Panc1 (cell line): ENCODE measurements around the gene ZC3HAV1. TPM values are rescaled to one million over a fixed set of nuclear protein-coding genes. Genes with fewer than 3 reads are reported as not detected.

Experiments used
- ATAC-seq: fragments of 200-7000 bp; cut with Tn5 transposase; 2 replicates; pipeline ENCODE4 v1.9.1; 2020; ENCODE audit warnings: mild to moderate bottlenecking, moderate library complexity
- BruUV-seq: library from RNA; stranded (reverse); fragments of 400-500 nt; replicated peaks from 2 replicates; lab custom pipeline; 2021; lab: Mats Ljungman, UMichigan
- CTCF ChIA-PET: fragments of 300-600 bp; sonication (Branson Sonifier 250); formaldehyde crosslinking; loops from one replicate; lab custom pipeline; 2022; ENCODE audit warnings: antibody characterized with exemption; lab: Charles Lee
- POLR2A ChIA-PET: fragments of 300-600 bp; sonication (Branson Sonifier 250); formaldehyde crosslinking; loops from one replicate; lab custom pipeline; 2022; ENCODE audit warnings: antibody characterized with exemption; lab: Charles Lee
- DNase-seq: peaks from one replicate; pipeline ENCODE4 v3.0.0-alpha.2; 2010; ENCODE audit warnings: low read depth, low spot score
- H3K27ac ChIP-seq: 2 replicates; pipeline ENCODE4 v1.5.1; 2011; ENCODE audit warnings: mild to moderate bottlenecking, low read length, inconsistent platforms
- H3K27me3 ChIP-seq: fragments of 200-500 bp; sonication (Bioruptor generic); 2 replicates; pipeline ENCODE4 v1.6.0; 2014; ENCODE audit warnings: low read length, inconsistent platforms; ENCODE audit not compliant: control insufficient read depth, insufficient read depth
- H3K36me3 ChIP-seq: fragments of 200-500 bp; sonication (Bioruptor generic); 2 replicates; pipeline ENCODE4 v1.5.1; 2014; ENCODE audit warnings: inconsistent platforms, mild to moderate bottlenecking, low read length, moderate library complexity; ENCODE audit not compliant: control insufficient read depth, insufficient read depth
- H3K4me1 ChIP-seq: 2 replicates; pipeline ENCODE4 v1.5.1; 2011; ENCODE audit warnings: inconsistent platforms, mild to moderate bottlenecking, low read length, moderate library complexity; ENCODE audit not compliant: control insufficient read depth, insufficient read depth
- H3K4me3 ChIP-seq, 2 experiments: 2 replicates each; pipeline ENCODE4 v1.5.1; 2011 to 2012; ENCODE audit warnings: low read depth in 2 of 2, low read length in 2 of 2, mild to moderate bottlenecking in 2 of 2, inconsistent platforms in 1 of 2, moderate library complexity in 1 of 2
- H3K9me3 ChIP-seq: fragments of 200-500 bp; sonication (Bioruptor generic); 2 replicates; pipeline ENCODE4 v1.5.1; 2014; ENCODE audit warnings: low read depth, mild to moderate bottlenecking, inconsistent platforms, low read length, moderate library complexity; ENCODE audit not compliant: control insufficient read depth, insufficient read depth
- CTCF ChIP-seq: fragments of 450-650 bp; IDR thresholded peaks from 2 replicates; pipeline ENCODE4 v1.5.1; 2017; ENCODE audit warnings: mild to moderate bottlenecking
- POLR2AphosphoS5 ChIP-seq: IDR thresholded peaks from 2 replicates; pipeline ENCODE4 v1.6.1; 2012; ENCODE audit warnings: mild to moderate bottlenecking, low read depth, low read length, moderate library complexity
- REST ChIP-seq, 2 experiments: IDR thresholded peaks; 2 replicates each; pipeline ENCODE4 v1.6.1; 2011 to 2012; ENCODE audit warnings: low read depth in 2 of 2, control low read depth in 1 of 2, low read length in 1 of 2, mild to moderate bottlenecking in 1 of 2, moderate library complexity in 1 of 2; ENCODE audit not compliant: insufficient read depth in 1 of 2
- SIN3A ChIP-seq: IDR thresholded peaks from 2 replicates; pipeline ENCODE4 v1.6.1; 2012; ENCODE audit warnings: low read depth, mild to moderate bottlenecking, low read length, moderate library complexity, borderline replicate concordance; ENCODE audit not compliant: insufficient read depth
- TCF7L2 ChIP-seq: IDR thresholded peaks from 2 replicates; pipeline ENCODE4 v1.6.1; 2011; ENCODE audit warnings: mild to moderate bottlenecking, low read depth, low read length, inconsistent platforms
- in situ Hi-C: cut with HindIII; loops from 2 replicates; pipeline ENCODE4 v1.10.0; 2016; ENCODE audit warnings: low sequenced_read_pairs, low pct_unique_long_range_greater_than_20kb
- intact Hi-C: fragments of 100-400 bp; cut with micrococcal nuclease; formaldehyde crosslinking; loops from one replicate; pipeline ENCODE4 v1.10.0; 2022; ENCODE audit not compliant: unreplicated experiment
- total RNA-seq: library from RNA; stranded (reverse); gene quantifications from one replicate; pipeline ENCODE4 v1.2.1, GENCODE V29; 2021; ENCODE audit not compliant: unreplicated experiment

The ZC3HAV1 gene
- total RNA-seq, 1 experiment from 2014 or later = 47.1 TPM

GRCh38 chr7:139049936-139050335, 59.6 kb downstream of the ZC3HAV1 start:
- no peak overlapping the region for H3K27ac ChIP-seq
- intact Hi-C loops = no loop called here
- H3K4me3 ChIP-seq = no peak overlapping the region
- ChIA-PET CTCF (no interaction called here), POLR2A (no interaction called here)
- H3K4me1 ChIP-seq = no peaks in the 10 kb centered on the region
- TF ChIP-seq CTCF (no peak), SIN3A (no peak), POLR2AphosphoS5 (no peak), TCF7L2 (no peak), REST (IDR thresholded peaks at IDR 0.05; ENCODE audit: insufficient read depth in 1 of 2, low read depth in 2 of 2, low read length in 1 of 2) (no peak)
- in situ Hi-C loops = no loop called here
- H3K9me3 ChIP-seq = no peaks in the 10 kb centered on the region
- BruUV-seq = no TSS peak
- peaks cover 10% of the 10 kb centered on the region for H3K36me3 ChIP-seq
- H3K27me3 ChIP-seq = no peaks in the 10 kb centered on the region
- ATAC-seq (no peak), DNase-seq (no peak)

GRCh38 chr7:139049111-139049510, 60.4 kb downstream of the ZC3HAV1 start:
- H3K36me3 ChIP-seq = peaks cover 10% of the 10 kb centered on the region
- DNase-seq = no peak
- no peak for ATAC-seq
- ChIA-PET POLR2A (interaction anchor here (0.7 kb wide), 1 partner anchor 39 kb away, joined by 3 read pairs; no protein-coding TSS in a partner anchor), CTCF (no interaction called here)
- in situ Hi-C loops (no loop called here), intact Hi-C loops (no loop called here)
- TF ChIP-seq POLR2AphosphoS5 = no peak
- no peak for TF ChIP-seq CTCF
- no peak for TF ChIP-seq SIN3A
- TF ChIP-seq TCF7L2 = no peak
- TF ChIP-seq REST (IDR thresholded peaks at IDR 0.05; ENCODE audit: insufficient read depth in 1 of 2, low read depth in 2 of 2, low read length in 1 of 2) = no peak
- no peaks in the 10 kb centered on the region for H3K4me1 ChIP-seq
- no TSS peak for BruUV-seq
- H3K27me3 ChIP-seq = no peaks in the 10 kb centered on the region
- no peak overlapping the region for H3K4me3 ChIP-seq
- H3K9me3 ChIP-seq = no peaks in the 10 kb centered on the region
- H3K27ac ChIP-seq = no peak overlapping the region
